Stimulated activated naive CD4-positive, alpha-beta T cell treated with Interleukin-2 at 50 U/mL for 16 hours (primary cell): Measurements from ENCODE around the gene ZNF844.
A peak's percentile ranks its signal among the peaks of the same experiment; 100 is the strongest.
"Not testable (repeated sequence)": the region's sequence is repeated elsewhere in the genome, so short reads cannot be mapped to it uniquely, and the experiment has no call there.

Experiments used
- DNase-seq: peaks from one replicate; lab custom pipeline; 2025; lab: John Stamatoyannopoulos, UW

ZNF844 gene

DNA sequence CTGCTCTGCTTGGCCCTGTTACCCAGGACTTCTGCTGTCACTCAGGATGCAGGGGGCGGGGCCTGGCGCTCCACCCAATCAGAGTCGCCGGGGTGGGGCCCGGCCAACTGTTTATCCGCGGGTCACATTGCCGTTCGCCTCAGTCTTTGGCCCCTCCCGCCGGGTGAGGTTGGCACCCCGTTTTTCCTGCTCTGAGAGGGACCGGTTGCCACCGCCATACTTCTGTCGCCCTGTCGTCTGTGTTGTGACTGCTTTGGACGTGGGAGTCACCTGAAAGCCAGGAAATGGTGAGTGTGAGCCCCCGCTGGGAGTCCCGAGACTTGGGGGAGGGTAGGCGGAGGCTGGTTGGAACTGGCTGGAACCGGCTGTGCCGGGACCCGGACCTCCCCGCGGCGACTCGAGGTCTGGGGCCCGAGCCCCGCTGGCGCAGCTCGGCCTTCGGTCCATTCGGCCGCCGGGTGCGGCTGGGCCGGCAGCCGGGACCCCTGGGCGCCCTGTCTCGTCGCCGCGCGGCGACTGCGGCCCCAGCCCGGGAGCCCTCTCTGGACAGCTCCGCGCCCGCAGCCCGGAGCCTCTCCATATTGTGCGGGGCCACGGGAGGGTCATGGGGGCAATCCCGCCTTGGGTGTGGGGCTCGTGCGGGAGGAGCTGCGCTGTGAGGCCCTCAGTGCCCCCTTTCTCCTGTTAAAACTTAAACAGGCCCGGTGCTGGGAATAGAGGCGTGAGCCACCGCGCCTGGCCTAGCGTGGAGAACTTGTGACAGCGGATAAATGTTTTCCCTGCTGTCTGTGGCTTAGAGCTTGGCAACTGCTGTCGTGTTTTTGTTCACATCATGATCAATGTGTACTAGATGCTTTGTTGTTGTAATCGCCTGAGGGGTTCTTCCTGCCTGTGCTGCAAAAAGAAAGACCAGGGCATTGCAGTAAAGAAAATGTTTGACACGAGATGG is at the start of gene ZNF844:
Gene ZNF844, plus strand, starts transcription at position 142 of the 949 bp plus-strand sequence. Its CDS starts 143 bp downstream, at position 285.
- peak; percentile 67 for DNase-seq

DNA sequence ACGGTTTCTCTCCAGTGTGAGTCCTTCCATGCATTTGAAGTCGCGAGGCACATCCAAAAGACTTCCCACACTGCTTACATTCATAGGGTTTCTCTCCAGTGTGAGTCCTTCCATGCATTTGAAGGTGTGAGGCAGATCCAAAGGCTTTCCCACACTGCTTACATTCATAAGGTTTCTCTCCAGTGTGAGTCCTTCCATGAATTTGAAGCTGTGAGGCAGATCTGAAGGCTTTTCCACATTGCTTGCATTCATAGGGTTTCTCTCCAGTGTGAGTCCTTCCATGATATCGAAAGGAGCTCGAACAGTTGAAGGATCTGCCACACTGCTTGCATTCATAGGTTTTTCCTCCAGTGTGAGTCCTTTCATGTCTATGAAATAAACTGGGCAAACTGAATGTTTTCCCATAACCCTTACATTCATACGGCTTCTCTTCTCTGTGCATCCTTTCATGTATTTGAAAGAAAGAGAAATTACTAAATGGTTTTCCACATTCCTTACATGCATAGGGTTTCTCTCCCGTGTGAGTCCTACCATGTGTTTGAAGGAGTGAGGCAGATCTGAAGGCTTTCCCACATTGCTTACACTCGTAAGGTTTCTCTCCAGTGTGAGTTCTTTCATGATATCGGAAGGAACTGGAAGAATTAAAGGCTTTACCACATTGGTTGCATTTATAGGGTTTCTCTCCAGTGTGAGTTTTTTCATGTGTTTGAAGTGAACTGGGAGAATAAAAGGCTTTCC is 49.3 kb upstream of the ZNF844 start:
- DNase-seq = no peak

DNA sequence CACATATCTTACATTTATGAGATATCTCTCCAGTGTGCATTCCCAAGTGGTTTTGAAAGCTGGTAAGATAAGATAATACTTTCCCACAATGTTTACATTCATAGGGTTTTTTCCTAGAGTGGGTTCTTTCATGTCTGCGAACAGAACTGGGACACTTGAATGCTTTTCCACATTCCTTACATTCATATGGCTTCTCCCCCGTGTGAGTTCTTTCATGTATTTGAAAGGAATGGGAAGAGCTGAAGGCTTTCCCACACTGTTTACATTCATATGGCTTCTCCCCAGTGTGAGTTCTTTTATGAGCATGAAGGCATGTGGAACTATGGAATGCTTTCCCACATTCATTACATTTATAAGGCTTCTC is 48.8 kb upstream of the ZNF844 start:
- DNase-seq = no peak

DNA sequence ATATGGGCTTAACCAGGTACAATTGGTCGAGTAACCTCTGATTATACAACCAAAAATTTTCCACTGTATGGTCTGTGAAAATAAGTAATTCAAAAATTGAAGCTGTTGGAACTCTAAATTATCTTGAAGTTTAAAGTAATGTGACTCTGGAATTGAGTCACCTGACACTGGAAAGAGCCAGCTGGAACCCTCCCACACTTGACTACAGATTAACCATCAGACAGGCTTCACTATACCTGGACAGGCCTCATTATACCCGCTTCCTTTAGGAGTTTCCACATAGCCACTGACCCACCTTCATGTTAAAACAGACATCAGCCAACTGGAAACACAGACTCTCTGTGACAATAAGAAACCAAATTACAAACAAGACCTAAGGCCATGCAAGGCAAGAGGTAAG is 30.3 kb upstream of the ZNF844 start:
- no peak for DNase-seq

DNA sequence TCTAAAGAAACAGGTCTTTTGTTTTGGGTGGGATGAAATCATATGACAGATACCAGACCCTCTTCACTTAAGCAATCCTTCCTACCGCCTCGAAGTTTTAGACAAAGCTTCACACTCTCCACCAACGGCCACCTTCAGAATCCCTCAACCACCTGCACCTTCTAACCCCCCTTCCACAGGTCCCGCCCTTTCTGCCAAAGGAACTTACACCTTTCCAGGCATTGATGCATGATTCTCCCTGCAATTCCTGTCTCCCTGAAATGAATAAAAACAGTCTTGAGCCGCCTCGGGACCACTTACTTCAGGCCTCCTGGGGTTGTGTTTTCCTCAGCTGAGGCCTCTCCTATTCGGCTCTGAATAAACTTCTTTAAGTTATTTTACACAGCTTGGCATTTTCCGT is 29.9 kb upstream of the ZNF844 start:
- no peak for DNase-seq

DNA sequence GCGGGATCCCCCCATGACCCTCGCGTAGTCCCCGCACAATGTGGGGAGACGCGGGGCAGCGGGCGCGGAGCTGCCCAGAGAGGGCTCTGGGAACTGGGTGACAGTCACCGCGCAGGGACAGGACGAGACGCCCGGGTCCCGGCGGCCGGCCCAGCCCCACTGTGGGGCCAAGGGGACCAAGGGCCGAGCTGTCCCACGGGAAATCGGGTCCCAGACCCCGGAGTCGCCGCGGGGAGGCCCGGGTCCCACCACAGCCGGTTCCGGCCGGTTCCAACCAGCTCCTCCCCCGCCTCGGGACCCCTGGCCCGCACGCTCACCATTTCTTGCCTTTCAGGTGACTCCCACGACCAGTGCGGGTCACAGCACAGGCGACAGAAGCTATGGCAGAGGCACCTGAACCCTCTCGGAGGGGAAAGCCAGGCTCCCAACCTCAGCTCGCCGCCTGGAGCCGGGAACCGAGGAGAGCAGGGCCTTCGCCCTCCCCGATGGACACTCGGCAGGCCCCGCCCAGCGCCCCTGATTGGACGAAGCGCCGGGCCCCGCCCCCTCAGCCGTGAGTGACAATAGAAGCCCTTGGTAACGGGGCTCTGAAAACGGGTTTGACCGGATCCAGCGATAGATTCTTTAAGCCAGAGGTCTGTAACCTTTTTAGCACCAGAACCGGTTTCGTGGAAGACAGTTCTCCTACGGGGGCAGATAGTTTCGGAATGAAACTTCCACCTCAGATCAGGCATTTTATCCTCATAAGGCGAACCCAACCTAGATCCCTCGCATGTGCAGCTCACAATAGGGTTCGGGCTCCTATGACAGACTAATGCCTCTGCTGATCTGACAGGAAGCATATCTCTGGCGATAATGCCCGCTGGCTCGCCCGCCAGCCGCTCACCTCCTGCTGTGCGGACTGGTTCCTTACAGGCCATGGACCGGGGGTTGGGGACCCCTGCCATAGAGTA is 29.0 kb upstream of the ZNF844 start, which contains the start of gene ZNF433:
Gene ZNF433, minus strand, starts transcription at position 460 of the 953 bp plus-strand sequence. Its CDS starts 140 bp downstream, at position 320.
- peak; percentile 63 for DNase-seq

DNA sequence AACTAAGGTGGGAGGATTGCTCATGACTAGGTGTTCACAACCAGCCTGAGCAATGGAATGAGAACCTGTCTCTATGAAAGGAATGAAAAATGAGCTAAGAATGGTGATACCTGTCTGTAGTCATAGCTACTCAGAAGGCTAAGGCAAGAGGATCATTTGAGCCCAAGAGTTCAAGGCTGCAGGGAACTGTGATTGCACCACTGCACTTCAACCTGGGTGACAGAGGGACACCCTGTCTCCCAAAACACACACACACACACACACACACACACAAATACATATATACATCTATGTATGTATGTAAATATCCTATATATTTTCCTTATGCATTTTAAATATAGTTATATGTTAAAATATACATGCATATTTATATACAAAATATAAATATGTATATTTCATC is 21.6 kb upstream of the ZNF844 start:
- DNase-seq = no peak

DNA sequence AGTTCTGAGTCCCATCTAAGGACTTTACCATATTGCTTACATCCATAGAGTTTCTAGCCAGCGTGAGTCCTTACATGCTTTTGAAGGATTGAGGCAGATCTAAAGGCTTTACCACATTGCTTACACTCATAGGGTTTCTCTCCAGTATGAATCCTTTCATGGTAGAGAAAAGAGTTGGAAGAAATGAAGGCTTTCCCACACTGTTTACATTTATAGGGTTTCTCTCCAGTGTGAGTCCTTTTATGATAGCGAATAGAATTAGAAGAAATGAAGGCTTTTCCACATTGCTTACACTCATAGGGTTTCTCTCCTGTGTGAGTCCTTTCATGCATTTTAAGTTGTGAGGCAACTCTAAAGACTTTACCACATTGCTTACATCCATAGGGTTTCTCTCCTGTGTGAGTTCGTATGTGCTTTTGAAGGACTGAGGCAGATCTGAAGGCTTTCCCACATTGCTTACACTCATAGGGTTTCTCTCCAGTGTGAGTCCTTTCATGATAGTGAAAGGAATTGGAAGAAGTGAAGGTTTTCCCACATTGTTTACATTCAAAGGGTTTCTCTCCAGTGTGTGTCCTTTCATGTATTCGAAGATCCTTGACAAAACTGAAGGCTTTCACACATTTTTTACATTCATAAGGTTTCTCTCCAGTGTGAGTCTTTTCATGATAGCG is 20.6 kb upstream of the ZNF844 start:
- DNase-seq = no peak

DNA sequence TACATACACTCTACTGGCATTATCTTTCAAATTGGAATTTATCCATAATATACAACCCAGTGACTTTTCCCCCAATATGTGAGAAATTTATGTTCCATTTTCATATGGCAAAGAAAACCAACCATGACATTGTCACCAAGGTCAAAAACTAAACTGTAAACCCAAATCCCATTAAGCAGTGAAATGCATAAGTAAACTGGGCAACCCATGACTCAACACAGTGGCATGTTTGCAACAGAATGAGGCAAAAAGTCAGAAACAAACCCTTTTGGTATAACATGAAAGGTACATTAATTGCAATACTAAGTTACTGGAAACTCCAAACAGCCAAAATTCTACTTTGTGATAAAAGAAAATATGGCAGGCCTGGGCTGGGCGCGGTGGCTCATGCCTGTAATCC is 16.7 kb upstream of the ZNF844 start:
- no peak for DNase-seq

DNA sequence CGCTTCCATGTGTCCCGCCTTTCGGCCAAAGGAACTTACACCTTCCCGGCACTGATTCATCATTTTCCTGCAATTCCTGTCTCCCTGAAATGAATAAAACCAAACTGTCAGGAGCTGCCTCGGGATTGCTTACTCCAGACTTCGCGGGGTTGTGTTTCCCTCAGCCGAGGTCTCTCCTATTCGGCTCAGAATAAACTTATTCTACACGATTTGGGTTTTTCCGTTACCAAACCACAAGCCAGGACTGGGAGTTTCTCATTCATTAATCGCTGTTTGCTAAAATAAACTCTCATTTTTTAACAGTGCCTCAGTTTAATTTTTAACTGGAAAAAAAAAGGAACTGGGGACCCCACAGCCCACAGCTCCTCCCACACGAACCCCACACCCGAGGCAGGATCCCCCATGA is 12.4 kb upstream of the ZNF844 start:
- DNase-seq = no peak

DNA sequence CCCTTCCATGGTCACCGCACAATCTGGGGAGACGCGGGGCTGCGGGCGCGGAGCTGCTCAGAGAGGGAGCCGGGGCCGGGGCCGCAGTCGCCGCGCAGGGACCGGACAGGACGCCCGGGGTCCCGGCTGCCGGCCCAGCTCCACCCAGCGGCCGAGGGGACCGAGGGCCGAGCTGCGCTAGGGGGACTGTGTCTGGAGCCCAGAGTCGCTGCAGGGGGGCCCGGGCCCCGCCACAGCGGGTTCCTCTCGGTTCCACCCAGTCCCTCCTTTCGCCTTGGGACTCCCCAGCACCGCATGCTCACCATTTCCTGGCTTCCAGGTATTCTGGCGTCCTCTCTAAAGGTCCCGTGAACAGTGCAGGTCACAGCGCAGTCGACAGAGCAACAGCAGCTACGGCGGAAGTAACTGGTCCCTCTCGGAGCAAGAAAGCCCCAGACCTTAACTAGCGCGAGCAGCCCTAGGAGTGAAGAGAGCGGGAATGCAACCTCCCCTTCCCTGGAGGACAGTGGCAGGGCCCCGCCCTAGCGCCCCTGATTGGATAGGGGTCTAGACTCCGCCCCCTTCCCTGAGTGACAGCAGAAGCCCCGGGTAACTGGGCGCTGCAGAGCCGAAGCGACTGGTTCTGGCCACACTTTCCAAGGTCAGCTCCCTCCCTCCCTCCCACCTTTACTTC is 11.9 kb upstream of the ZNF844 start, which contains the start of gene ZNF878:
Gene ZNF878, minus strand, starts transcription at position 465 of the 673 bp plus-strand sequence. Its CDS starts 160 bp downstream, at position 305.
- DNase-seq = peak; percentile 43

DNA sequence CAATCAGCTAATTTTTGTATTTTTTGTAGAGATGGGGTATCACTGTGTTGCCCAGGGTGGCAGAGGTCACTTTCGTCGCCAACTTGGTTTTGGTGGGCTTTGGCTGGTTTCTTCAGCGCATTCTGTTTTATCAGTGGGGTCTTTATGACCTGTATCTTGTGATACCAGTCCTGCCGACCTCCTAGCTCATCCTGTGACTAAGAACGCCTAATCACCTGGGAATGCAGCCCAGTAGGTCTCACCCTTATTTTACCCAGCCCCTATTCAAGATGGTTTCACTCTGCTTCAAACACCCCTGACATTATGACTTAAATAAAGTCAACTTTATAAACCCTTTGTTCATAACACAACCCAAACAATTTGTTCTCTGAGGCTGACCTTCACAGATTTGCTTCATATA is 8.7 kb upstream of the ZNF844 start:
- no peak for DNase-seq

DNA sequence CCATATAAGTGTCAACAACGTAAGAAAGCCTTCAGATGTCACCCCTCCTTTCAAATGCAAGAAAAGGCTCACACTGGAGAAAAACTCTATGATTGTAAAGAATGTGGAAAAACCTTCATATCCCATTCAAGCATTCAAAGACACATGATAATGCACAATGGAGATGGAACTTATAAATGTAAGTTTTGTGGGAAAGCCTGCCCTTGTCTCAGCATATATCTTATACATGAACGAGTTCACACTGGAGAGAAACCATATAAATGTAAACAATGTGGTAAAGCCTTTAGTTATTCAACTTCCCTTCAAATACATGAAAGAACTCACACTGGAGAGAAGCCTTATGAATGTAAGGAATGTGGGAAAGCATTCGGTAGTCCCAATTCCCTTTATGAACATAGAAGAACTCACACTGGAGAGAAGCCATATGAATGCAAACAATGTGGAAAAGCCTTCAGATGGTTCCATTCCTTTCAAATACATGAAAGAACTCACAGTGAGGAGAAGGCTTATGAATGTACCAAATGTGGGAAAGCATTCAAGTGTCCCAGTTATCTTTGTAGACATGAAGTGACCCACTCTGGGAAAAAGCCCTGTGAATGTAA is 11.1 kb downstream of the ZNF844 start:
- DNase-seq = no peak

DNA sequence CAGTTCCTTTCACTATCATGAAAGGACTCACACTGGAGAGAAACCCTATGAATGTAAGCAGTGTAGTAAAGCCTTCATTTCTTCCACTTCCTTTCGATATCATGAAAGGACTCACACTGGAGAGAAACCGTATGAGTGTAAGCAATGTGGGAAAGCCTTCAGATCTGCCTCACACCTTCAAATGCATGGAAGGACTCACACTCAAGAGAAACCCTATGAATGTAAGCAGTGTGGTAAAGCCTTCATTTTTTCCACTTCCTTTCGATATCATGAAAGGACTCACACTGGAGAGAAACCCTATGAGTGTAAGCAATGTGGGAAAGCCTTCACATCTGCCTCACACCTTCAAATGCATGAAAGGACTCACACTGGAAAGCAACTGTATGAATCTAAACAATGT is 11.8 kb downstream of the ZNF844 start:
- DNase-seq = not testable (repeated sequence)

DNA sequence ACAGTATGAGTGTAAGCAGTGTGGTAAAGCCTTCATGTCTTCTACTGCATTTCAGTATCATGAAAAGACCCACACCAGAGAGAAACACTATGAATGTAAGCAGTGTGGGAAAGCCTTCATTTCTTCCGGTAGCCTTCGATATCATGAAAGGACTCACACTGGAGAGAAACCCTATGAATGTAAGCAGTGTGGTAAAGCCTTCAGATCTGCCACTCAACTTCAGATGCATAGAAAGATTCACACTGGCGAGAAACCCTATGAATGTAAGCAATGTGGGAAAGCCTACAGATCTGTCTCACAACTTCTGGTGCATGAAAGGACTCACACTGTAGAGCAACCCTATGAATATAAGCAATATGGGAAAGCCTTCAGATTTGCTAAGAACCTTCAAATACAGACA is 12.8 kb downstream of the ZNF844 start:
- no peak for DNase-seq

DNA sequence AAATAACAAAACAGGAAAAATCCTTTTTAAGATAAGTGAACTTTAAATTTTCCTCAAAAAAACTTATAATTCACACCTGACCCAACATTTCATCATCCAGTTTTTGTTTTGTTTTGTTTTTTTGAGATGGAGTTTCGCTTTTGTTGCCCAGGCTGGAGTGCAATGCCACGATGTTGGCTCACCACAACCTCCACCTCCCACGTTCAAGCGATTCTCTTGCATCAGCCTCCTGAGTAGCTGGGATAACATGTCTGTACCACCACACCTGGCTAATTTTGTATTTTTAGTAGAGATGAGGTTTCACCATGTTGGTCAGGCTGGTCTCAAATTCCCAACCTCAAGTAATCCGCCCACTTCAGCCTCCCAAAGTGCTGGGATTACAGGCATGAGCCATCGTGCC is 18.8 kb downstream of the ZNF844 start:
- not testable (repeated sequence) for DNase-seq

DNA sequence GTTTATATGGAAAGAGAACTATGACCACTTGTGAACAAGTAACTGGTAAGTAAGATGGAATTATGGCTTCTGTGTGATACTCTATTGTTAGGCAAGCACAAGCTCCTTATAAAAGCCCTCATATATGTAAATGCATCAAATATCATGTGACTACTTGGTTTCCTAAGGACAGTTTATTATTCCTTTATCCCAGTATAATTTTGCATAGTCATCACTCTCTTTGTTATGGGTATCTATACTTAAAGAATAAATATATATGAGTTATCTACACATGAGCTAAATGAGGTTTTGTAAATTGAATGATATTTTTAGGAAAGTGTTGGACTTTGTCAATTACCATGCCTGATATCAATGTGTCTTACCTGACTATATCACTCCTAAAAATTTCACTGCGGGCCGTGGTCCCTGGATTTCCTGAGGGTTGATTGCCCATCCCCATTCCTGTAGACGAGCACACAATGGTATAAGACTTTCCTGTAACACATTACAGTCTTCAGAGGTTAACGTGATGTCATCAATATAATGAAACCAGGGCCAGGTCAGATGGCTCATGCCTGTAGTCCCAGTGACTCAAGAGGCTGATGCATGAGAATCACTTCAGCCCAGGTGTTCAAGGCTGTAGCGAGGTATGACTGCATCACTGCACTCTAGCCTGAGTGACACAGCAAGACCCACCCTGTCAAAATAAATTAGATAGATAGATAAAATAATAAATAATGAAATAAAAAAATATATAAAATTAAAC is 20.7 kb downstream of the ZNF844 start:
- DNase-seq = no peak

DNA sequence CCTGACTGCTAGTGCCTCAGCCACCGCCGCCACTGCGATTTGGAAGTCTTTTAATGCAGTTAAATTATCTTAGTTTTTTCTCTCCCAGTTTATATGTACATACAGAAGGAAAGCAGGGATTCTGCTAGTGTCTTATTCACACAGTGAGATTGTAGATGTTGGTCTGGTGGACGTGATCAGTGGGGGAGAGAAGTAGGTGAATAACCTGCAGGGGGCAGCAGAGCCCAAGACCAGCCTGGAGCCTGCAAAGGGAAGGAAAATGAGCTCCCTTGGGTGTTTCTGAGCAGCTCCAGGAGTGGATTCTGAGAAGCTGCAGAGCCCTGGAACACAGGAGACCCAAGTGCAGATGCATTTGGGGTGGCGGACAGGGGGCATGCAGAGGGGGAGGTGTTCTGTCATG is 26.3 kb downstream of the ZNF844 start:
- peak; percentile 54 for DNase-seq

DNA sequence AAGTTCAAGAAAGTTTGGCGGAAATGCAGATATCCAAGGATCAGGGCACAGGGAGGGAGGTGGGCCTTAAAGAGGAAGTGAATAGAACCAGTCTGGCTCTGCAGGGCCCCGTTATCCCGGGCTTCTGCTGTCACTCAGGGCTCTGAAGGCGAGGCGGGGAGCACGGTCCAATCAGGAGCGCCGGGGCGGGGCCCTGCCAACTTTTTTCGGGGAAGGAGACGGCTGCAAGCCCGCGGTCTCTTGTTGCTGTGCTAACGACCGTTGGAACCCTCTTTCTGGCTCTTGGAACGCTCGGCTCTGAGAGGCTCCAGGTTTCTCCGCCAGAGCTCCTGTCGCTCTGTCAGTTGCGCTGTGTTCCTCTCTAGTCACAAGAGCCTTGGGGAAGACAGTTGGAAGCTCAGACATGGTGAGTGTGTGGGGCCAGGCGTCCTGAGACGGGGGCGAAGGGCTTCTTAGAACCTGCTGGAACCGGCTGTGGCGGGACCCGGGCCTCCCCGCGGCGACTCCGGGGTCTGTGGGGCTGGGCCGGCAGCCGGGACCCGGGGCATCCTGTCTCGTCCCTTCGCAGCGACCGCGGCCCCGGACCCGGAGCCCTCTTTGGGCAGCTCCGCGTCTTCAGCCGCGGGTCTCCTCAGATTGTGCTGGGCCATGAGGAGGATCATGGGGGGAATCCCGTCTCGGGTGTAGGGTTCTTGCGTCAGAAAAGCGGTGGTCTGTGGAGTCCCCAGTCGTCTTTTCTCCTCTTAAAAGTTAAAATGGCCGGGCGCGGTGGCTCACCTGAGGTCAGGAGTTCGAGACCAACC is 27.7 kb downstream of the ZNF844 start:
- peak; percentile 37 for DNase-seq
